Activated T-helper 9 cell treated with anti-CD3 and anti-CD28 coated beads, Interleukin-2, amount 50 U/mL, for 16 hours (primary cell): Measurements from ENCODE around the gene ELMO1.

Experiments
- DNase-seq: peaks from one replicate; pipeline ENCODE4 v3.0.0-alpha.2; 2020; ENCODE audit warnings: low read depth

ELMO1 gene

DNA sequence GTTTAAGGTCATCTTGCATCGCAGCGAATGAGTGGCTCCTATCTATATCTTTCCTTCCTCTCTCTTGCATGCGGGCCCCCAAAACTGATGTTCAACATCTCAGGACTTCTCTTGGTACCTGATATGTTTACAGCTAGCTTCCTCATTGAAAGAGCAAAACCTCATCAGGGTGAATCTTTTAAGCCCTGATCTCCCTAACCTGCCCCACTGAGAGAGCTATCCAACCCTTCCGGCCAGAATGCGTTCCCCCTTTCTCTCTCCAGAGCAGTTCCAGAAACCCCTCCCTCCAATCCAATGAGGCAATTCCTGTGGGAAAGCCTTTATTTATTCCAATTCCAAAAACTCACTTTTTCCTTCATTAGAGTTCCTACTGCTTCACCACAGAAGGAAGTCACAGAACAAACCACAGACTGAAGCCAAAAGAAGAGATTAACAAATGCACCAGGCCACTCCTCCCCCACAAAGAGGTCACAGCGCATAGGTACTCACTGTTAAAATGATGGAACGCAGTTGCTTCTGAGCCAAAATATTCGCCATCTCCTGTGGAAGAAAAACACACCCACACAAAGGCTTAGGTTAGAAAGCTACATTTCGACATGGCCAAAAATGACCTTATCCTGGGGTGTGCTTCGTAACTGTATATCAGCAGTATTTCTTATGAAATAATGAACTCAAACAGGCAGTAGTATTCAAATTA lies 232.4 kb downstream of the ELMO1 start:
- DNase-seq = no peak

- DNase-seq = no peak
Measured at GRCh38 chr7:37215290-37215923, 233.3 kb downstream of the ELMO1 start.

DNA sequence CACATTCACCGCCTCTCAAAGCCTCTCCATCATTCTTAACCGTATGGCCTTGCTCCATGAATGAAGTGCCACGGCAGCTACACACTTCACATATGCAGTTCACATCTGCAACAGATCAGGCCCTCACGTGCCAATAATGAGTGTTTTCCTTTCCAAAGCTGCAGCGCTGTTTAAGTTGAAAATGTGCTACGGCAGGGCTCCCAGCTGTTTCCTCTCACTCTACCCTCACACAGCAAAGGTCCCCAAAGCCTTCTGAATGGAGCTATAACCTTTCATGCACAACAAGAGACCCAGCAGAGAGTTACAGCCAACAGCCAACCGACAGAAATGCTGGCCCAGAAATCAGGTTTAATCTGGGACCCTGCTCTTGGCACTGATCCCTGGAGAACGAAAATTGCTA lies 236.1 kb downstream of the ELMO1 start:
- DNase-seq = no peak

GRCh38 chr7:37212051-37212450 lies 236.6 kb downstream of the ELMO1 start:
- no peak for DNase-seq

GRCh38 chr7:37211097-37211880 lies 237.4 kb downstream of the ELMO1 start:
- DNase-seq = no peak

DNA sequence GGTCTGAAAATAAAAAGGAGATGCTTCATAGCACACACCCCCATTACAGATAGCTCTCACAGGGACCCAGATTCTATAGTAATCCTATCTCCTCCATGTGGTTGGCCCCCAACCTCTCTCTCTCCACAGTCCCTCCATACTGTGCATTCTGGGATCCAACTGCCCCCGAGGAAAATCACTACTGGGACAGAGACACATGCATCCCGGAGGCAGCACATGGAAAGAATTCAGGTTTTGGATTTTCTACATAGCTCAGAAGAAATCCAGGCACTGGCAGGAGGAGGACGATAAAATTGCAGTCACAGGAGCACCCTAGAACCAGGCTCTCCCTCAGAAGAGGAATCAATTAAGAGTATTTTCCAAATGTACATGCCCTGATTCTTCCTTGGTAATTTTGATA lies 239.5 kb downstream of the ELMO1 start:
- no peak for DNase-seq

- no peak for DNase-seq
Measured at GRCh38 chr7:37208528-37208927, 240.1 kb downstream of the ELMO1 start.

GRCh38 chr7:37206192-37206591 lies 242.5 kb downstream of the ELMO1 start:
- no peak for DNase-seq

GRCh38 chr7:37205451-37205850 lies 243.2 kb downstream of the ELMO1 start:
- DNase-seq = no peak

DNA sequence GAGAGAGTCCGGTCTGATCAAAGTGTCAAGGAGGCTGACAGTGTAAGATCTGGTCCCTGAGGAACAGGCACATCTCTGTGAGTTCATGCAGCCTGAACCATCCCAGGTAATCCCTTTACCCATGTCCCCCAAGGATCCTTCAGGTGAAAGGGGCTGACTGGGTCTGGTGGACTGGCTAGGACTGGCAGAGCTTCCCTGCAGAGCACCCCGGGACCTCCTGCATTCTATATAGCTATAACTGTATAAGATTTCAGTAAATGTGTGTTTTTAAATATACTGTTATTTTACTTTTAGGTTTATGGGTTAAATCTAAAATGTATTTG lies 246.8 kb downstream of the ELMO1 start:
- no peak for DNase-seq

- DNase-seq = peak; percentile 10
Measured at GRCh38 chr7:37201003-37201875, 247.4 kb downstream of the ELMO1 start.

DNA sequence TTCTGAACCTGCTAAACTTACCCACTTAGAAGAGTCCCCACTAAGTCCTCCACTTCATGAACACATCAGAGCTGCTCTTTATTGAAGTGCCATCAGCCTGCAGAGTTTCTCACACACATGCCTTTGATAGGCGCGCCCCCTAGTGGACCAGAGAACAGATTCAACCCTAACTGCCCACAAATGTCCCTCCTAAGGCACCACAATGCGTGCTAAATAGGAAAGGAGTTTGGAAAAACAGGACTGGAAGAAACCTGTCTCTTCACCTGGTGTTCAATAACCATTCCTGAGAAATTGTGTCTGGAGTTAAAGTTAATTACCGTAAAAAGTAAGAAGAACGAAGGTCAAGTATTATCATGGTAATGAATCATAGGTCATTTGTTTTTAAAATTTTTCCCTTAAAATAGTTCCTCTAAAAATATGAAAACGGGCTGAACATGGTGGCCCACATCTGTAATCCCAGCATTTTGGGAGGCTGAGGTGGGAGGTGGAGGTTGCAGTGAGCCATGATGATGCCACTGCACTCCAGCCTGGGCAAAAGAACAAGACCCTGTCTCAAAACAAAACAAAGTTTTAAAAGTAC lies 249.7 kb downstream of the ELMO1 start:
- peak; percentile 55 for DNase-seq

- DNase-seq = no peak
Measured at GRCh38 chr7:37198041-37198905, 250.4 kb downstream of the ELMO1 start.

DNA sequence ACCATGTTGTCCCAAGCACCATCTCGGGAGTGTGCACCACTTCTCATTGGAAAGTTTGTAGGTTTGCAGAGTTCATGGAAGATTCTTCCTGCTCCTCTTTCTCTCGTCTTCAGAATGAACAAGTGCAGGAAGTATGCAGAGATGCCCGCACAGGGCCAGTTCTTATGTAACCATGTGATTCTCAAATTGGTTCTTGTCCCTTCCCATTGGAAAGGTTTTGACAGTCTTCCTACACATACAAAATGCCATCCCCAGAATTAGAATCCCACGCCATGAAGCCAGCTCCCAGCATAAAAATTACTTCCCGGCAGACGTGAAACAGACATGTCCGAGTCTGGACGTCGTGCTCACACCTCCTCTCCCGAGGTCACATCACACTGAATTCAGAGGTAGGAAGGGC lies 251.6 kb downstream of the ELMO1 start:
- no peak for DNase-seq

DNA sequence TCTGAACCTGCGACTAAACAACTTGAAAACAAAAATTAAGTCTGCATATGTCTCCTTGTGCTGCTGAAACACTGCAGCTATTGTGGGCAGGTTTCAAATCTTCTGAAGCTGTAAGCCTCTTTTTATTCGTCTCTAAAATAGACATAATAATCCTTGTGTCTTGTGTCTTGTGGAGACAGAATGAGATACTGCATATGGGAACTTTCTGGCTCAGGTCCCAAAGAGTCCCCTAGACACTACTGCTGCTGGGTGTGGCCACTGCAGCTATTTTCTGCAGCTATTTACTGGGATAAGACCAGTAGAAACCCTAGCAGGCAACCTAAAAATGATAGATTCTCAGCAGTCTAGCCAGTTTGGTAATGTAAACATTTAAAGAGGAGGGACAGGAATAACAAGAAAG lies 252.0 kb downstream of the ELMO1 start:
- no peak for DNase-seq

DNA sequence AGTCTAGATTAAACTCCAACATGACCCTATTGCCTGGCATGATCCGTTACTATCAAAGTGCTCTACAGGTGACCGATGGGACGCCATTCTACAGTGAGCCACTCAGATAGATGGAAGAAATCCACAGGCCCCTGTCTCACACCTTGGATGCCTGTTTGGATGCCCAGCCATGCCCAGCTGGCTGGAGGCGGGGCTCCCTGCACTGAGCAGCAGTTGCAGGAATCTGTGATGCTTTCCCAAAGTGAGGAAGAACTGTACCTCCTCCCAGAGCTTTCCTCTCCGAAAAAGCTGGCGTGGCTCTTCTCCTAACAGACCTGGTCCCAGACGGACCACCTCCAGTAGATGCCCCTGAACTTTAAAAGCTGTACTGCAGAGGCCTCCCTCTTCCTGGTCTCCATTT lies 253.3 kb downstream of the ELMO1 start:
- DNase-seq = no peak

DNA sequence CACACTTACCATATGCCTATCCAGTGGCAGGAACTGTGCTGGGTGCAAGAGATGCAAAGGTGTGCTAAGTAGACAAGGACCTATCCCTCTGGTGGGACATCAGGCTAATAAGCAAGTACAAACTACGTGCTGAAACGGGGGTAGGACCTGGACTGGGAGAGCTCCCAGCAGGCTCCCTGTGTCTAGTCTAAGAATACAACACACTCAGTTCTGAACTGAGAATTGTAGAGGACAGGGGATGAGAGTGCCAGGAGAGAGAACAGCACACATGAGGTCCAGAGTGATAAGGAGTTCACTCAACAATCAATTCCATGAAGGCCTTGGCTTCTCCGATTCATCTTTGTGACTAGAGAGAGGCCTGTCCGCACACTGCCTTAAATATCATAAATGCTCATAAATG lies 253.7 kb downstream of the ELMO1 start:
- DNase-seq = no peak

- DNase-seq = no peak
Measured at GRCh38 chr7:37193775-37194135, 254.9 kb downstream of the ELMO1 start.

DNA sequence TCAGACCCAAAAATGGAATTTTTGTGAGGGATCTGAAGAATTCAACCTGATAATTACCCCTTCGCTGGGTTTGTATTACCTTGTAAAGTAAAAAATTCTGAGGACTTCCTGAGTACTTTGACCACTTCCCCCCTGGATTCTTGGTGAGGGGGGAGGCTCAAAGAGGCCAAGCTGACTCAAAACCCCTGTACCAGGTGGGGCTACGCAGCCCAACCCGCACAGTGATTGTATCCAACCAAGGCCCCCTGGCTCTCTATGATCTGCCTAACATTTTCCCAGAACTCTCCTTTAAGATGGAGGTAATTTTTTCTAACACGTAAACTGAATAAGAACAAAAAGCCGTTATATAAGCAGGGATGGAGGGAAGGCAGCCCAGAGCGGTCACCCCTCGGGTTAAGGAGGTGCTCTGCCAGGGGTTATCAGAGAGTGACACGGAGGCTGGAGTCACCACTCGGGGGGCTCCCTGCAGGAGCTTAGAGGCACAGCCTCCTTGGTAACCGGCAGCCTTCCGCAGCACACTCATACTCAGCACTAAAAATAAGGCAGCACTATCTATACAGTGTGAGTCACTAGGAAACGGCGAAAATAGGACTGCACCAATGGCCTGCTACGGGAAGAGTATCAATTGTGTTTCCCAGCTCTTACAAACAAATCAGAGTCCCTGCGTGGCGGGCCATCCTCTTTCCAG lies 255.4 kb downstream of the ELMO1 start:
- DNase-seq = no peak

GRCh38 chr7:37191797-37192196 lies 256.9 kb downstream of the ELMO1 start:
- DNase-seq = no peak

GRCh38 chr7:37187179-37187578 lies 261.5 kb downstream of the ELMO1 start:
- no peak for DNase-seq
